ENCODE measurements around the gene PTDSS2. TPM values are rescaled to one million over a fixed set of nuclear protein-coding genes. Genes with fewer than 3 reads are reported as not detected.
A peak's percentile ranks its signal among the peaks of the same experiment; 100 is the strongest.

PTDSS2 gene
- total and polyA plus RNA-seq, 2 donors from 2014 or later, result 28.5 to 37.7 TPM

- peak in 1 of 5 donors; percentile 35 for DNase-seq
- no peak for FAIRE-seq
Observed at GRCh38 chr11:498297-499181, 48.5 kb downstream of the PTDSS2 start.

DNA sequence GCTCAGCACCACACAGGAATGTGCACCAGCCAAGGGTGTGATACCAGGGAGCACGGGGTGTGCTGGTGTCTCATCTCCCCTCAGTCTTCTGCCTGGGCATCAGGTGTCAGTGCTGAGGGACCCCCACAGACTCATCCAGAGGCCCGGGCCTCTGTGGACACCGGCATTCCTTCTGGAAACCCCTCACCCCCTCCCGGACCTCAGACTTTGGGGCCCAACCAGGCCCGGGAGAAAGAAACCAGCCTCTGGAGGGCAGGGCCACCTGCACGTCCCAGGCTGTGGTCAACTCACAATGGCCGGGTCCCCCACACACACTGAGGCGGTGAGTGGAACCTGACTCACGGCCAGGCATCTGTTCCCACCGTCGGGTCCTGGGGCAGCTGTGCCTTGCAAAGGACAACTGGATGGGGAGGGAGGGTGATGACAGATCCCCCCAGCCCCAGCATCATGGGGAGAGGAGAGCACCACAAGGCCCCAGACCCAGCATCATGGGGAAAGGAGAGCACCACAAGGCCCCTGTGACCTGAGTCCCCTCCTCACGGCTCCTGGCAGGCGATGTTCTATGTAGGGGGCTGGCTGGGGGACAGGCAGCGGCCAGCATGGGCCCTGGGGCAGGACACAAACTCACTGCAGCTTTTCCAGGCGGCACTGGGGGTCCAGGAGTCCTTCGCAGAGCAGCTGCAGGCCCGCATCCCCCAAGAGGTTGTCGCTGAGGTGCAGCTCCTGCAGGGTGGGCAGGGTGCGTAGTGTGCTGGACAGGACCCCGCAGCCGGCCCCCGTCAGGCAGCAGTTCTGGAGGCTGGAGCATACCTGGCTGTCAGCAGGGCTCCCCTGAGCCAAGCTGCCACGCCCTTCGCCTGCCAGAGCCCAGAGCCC is 49.4 kb downstream of the PTDSS2 start:
- no peak overlapping the region for H3K9ac ChIP-seq (ENCODE audit: low read length in 3 of 3)
- peak in 1 of 5 donors; percentile 39 for DNase-seq
- H3K9me3 ChIP-seq (ENCODE audit: control insufficient read depth in 2 of 3, insufficient read depth in 1 of 3, low read length in 3 of 3), result no peaks in the 10 kb centered on the region
- H3K4me3 ChIP-seq (ENCODE audit: low read length in 3 of 3), result no peak overlapping the region
- H3K27me3 ChIP-seq (ENCODE audit: control insufficient read depth, insufficient read depth, low read length), result no peaks in the 10 kb centered on the region
- H3K27ac ChIP-seq (ENCODE audit: low read depth in 2 of 2, low read length in 2 of 2), result no peak overlapping the region
- intact Hi-C loops (cut with DNase I), result no loop called here
- peaks cover 0 to 4% (median 0%) of the 10 kb centered on the region in 3 donors for H3K4me1 ChIP-seq (ENCODE audit: control insufficient read depth in 2 of 3, insufficient read depth in 2 of 3, low read depth in 1 of 3, low read length in 3 of 3)
- FAIRE-seq, result no peak
- TF ChIP-seq CTCF (IDR thresholded peaks at IDR 0.05; ENCODE audit: borderline replicate concordance, extremely low read depth, insufficient read depth), result no peak
- H3K36me3 ChIP-seq (ENCODE audit: control insufficient read depth in 2 of 3, insufficient read depth in 3 of 3, low read length in 3 of 3), result peaks cover 12 to 45% (median 32%) of the 10 kb centered on the region in 3 donors

More at GRCh38 chr11:498297-499181, 48.5 kb downstream of the PTDSS2 start:
- TF ChIP-seq CTCF (IDR thresholded peaks at IDR 0.05; ENCODE audit: borderline replicate concordance, extremely low read depth, insufficient read depth), result no peak
- Histone ChIP-seq H3K27me3 (ENCODE audit: control insufficient read depth, insufficient read depth, low read length) (no peaks in the 10 kb centered on the region), H3K9me3 (ENCODE audit: control insufficient read depth in 2 of 3, insufficient read depth in 1 of 3, low read length in 3 of 3) (no peaks in the 10 kb centered on the region), H3K9ac (ENCODE audit: low read length in 3 of 3) (no peak overlapping the region), H3K27ac (ENCODE audit: low read depth in 2 of 2, low read length in 2 of 2) (no peak overlapping the region), H3K36me3 (ENCODE audit: control insufficient read depth in 2 of 3, insufficient read depth in 3 of 3, low read length in 3 of 3) (peaks cover 12 to 45% (median 32%) of the 10 kb centered on the region in 3 donors), H3K4me1 (ENCODE audit: control insufficient read depth in 2 of 3, insufficient read depth in 2 of 3, low read depth in 1 of 3, low read length in 3 of 3) (no peaks in the 10 kb centered on the region), H3K4me3 (ENCODE audit: low read length in 3 of 3) (no peak overlapping the region)
- intact Hi-C loops (cut with DNase I), result no loop called here

DNA sequence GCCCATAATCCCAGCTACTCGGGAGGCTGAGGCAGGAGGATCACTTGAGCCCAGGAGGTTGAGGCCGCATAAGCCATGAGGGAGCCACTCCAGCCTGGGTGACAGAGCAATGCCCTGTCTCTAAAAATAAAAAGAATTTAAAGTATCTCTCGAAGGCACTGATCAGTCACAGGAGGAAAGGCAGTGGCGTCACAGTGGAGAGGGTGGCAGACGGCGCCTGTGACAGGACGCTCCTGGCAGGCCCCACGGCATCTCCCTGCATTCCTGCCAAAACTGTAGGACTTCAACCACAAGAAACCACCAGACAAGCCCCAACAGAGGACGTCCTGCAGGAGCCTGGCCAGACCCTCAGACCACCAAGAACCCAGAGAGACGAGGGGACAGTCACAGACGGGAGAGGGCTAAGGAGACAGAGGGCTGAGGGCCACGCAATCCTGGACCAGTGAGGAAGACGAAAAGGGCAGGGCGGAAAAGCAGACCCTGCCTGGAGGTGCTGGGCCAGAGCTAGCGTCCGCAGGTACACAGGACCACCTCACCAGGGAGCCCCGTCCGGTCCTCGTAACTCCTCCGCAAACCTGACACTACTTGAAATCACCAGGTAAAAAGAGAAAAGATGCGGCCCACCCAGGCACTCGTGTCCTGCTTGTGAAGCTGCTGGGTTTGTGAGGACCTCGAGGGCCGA is 51.1 kb downstream of the PTDSS2 start:
- DNase-seq (no peak), FAIRE-seq (no peak)
- no peak overlapping the region for H3K27ac ChIP-seq (ENCODE audit: low read depth in 2 of 2, low read length in 2 of 2)
- H3K27me3 ChIP-seq (ENCODE audit: control insufficient read depth, insufficient read depth, low read length), result no peaks in the 10 kb centered on the region
- peaks cover 2 to 10% (median 9%) of the 10 kb centered on the region in 3 donors for H3K4me1 ChIP-seq (ENCODE audit: control insufficient read depth in 2 of 3, insufficient read depth in 2 of 3, low read depth in 1 of 3, low read length in 3 of 3)
- TF ChIP-seq CTCF (IDR thresholded peaks at IDR 0.05; ENCODE audit: borderline replicate concordance, extremely low read depth, insufficient read depth), result no peak
- H3K36me3 ChIP-seq (ENCODE audit: control insufficient read depth in 2 of 3, insufficient read depth in 3 of 3, low read length in 3 of 3), result peaks cover 12 to 38% (median 28%) of the 10 kb centered on the region in 3 donors
- no peak overlapping the region for H3K4me3 ChIP-seq (ENCODE audit: low read length in 3 of 3)
- no peak overlapping the region for H3K9ac ChIP-seq (ENCODE audit: low read length in 3 of 3)
- H3K9me3 ChIP-seq (ENCODE audit: control insufficient read depth in 2 of 3, insufficient read depth in 1 of 3, low read length in 3 of 3), result no peaks in the 10 kb centered on the region
- intact Hi-C loops (cut with DNase I), result no loop called here
